CD4-positive, alpha-beta T cell treated with Interleukin-1 beta for 1 hour (primary cell): ENCODE data around the gene ANKRD49.

Experiments used
- DNase-seq, 2 donors: peaks; one replicate each; pipeline ENCODE4 v3.0.0-alpha.2; 2020 to 2022

The ANKRD49 gene

GRCh38 chr11:94544646-94545263 is 51.0 kb downstream of the ANKRD49 start:
- no peak for DNase-seq

DNA sequence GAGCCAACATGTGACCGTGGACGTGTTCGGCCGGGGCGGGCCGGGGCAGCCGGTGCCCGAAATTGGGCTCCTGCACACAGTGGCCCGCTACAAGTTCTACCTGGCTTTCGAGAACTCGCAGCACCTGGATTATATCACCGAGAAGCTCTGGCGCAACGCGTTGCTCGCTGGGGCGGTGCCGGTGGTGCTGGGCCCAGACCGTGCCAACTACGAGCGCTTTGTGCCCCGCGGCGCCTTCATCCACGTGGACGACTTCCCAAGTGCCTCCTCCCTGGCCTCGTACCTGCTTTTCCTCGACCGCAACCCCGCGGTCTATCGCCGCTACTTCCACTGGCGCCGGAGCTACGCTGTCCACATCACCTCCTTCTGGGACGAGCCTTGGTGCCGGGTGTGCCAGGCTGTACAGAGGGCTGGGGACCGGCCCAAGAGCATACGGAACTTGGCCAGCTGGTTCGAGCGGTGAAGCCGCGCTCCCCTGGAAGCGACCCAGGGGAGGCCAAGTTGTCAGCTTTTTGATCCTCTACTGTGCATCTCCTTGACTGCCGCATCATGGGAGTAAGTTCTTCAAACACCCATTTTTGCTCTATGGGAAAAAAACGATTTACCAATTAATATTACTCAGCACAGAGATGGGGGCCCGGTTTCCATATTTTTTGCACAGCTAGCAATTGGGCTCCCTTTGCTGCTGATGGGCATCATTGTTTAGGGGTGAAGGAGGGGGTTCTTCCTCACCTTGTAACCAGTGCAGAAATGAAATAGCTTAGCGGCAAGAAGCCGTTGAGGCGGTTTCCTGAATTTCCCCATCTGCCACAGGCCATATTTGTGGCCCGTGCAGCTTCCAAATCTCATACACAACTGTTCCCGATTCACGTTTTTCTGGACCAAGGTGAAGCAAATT is 51.7 kb downstream of the ANKRD49 start:
- DNase-seq = no peak

GRCh38 chr11:94546162-94546470 is 52.3 kb downstream of the ANKRD49 start:
- no peak for DNase-seq

DNA sequence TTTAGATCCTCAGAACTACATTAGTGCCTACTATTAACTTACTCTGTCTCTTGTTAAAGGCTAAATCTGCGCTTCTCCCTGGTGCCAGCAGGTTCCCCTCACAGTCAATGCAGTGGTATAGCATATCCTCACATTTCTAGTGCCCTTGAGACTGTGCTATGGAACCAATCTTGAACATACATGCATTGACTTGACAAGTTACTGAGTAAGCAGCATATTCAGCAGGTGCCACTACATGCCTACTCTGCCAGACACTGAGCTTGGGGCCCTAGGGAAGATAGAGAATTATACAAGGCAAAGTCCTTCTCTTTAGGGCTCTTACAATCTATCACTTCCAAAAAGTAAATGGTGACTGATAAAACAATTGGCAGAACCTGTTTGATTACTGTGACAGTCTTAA is 53.1 kb downstream of the ANKRD49 start:
- no peak for DNase-seq

- DNase-seq = no peak
Observed at GRCh38 chr11:94549146-94549545, 55.4 kb downstream of the ANKRD49 start.
